IPS DF 6.9 (cell line): Measurements from ENCODE around the gene ZIC4.
A peak's percentile ranks its signal among the peaks of the same experiment; 100 is the strongest.

Experiments used
- DNase-seq: peaks from one replicate; pipeline ENCODE4 v3.0.0-alpha.2; 2013; ENCODE audit warnings: low read depth, low spot score
- H3K27ac ChIP-seq: one replicate; pipeline ENCODE4 v1.5.1; 2013; ENCODE audit warnings: low read length, control low read depth
- H3K27me3 ChIP-seq: 2 replicates; pipeline ENCODE4 v1.6.1; 2013; ENCODE audit warnings: mild to moderate bottlenecking, low read length; ENCODE audit not compliant: control insufficient read depth, insufficient read depth
- H3K36me3 ChIP-seq: 2 replicates; pipeline ENCODE4 v1.6.1; 2013; ENCODE audit warnings: low read length; ENCODE audit not compliant: control insufficient read depth, insufficient read depth
- H3K4me1 ChIP-seq: 2 replicates; pipeline ENCODE4 v1.6.1; 2013; ENCODE audit warnings: low read length; ENCODE audit not compliant: control insufficient read depth, insufficient read depth
- H3K4me3 ChIP-seq: 2 replicates; pipeline ENCODE4 v1.5.1; 2013; ENCODE audit warnings: mild to moderate bottlenecking, low read length
- H3K9me3 ChIP-seq: 2 replicates; pipeline ENCODE4 v1.6.1; 2013; ENCODE audit warnings: low read length, inconsistent platforms; ENCODE audit not compliant: control insufficient read depth, insufficient read depth
- WGBS: extraction: QIAGEN DNeasy Blood & Tissue Kit; methylation state at CpG from one replicate; pipeline ENCODE4 v1.1.7; 2013; ENCODE audit warnings: mixed read lengths, missing lambda C conversion rate; ENCODE audit not compliant: insufficient read length, insufficient coverage; 5-methylcytosine and 5-hydroxymethylcytosine counted together

ZIC4 gene

DNA sequence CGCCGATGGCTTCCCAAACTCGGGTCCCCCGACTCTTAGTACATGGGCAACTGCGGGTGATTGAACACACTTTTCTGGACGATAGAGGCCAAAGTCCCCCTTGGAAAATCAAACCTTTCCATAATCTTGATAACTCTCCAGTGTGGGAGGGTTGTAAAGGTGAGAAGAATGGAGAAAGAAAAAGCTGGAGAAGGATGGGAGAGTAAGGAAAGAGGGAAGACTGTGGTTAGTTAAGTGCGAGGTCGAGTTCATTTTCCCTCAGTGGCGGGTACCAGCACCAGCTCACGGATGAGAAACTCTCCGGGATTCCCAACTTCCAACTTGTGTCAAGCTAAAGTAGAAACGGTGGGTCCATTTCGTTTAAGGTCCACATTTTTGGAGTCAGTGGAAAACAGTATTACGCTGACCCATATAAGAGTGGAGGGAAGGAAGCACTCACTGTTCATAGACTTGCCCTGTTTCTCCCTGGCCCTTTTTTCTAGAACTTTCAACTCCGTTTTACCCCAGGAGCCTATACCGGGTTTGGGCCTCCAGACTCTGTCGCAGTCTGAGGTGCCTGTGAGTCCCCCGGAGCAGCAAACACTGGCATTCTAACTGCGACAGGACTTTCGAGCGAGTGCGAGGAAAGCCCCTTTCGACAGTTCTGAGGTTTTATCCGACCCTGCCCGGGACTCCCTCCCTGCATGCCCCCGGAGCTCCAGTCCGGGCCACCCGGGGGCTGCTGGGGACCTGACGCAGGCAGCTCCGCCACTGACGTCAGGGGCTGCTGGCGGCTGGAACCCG, 17.6 kb upstream of the ZIC4 start:
- Histone ChIP-seq H3K27me3 (peaks cover 55% of the 10 kb centered on the region), H3K4me3 (peak overlapping the region; percentile 2; the same call in 1 of the 2 replicates), H3K9me3 (no peaks in the 10 kb centered on the region), H3K36me3 (no peaks in the 10 kb centered on the region), H3K27ac (no peak overlapping the region), H3K4me1 (peaks cover 5% of the 10 kb centered on the region; the same call in 1 of the 2 replicates)
- no CpG with 5 or more reads among the region's 33 CpGs for WGBS
- DNase-seq = no peak

DNA sequence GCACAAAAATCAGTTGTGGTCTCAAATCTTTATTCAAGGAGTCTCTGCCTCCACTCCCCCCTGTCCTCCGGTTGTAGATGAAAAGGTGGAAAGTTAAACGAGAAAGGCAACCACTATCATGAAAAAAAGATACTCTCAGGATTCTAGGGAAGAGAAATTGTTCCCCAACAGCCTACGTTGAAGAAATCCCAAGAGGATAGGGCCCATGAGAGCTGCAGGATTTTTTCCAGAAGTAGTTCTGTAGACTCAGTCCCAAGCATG, 17.1 kb upstream of the ZIC4 start:
- no peak overlapping the region; the same call in 1 of the 2 replicates for H3K4me3 ChIP-seq
- no peak for DNase-seq
- peaks cover 5% of the 10 kb centered on the region; the same call in 1 of the 2 replicates for H3K4me1 ChIP-seq
- H3K27me3 ChIP-seq = peaks cover 60% of the 10 kb centered on the region
- H3K27ac ChIP-seq = no peak overlapping the region
- no CpG with 5 or more reads among the region's 3 CpGs for WGBS
- H3K36me3 ChIP-seq = no peaks in the 10 kb centered on the region
- H3K9me3 ChIP-seq = no peaks in the 10 kb centered on the region

DNA sequence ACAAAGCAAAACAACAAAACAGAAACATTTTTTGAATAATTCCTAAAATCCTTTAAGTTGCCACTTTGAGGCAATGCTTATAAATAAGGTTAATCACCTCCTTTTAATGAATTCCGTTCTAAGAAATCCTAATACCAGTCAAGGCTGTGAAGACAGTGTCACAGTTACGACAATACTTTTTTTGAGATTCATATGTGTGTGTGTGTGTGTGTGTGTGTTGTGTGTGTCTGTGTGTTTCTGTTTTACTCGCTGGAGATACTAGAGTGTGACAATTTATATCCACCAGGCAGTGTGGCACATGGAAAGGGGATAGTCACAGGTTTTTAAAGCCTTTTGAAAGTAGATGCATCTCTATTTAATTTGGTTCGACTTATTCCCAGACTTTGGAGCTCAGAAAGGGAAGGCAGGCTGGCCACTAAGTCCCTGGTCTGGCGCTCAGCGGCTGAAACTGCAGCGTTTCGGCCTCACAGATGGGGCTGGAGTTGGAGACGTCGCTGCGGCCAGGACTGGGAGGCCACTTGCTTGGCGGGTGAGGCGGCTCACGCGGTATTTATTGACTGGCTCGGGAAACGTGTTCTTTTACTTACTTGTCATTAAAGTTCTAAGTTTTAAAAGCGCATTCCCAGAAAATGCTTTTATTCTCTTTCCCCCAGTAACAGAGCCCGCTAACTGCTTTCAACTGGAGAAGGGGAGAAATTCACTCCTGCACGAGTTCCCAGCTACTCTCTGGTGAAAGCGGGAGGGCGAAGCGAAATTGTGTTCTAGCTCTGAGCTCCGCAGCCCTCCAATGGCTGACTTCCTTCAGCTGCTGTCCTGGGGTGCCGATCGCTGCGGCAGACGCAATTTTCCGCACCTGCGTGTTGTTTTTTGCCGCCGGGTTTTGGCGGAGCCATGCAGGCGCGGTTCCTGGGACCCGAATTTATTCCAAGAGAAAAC, 16.5 kb upstream of the ZIC4 start:
- Histone ChIP-seq H3K27ac (no peak overlapping the region), H3K36me3 (no peaks in the 10 kb centered on the region), H3K9me3 (no peaks in the 10 kb centered on the region), H3K4me1 (peaks cover 5% of the 10 kb centered on the region; the same call in 1 of the 2 replicates), H3K4me3 (no peak overlapping the region; the same call in 1 of the 2 replicates), H3K27me3 (peaks cover 66% of the 10 kb centered on the region)
- no CpG with 5 or more reads among the region's 36 CpGs for WGBS
- no peak for DNase-seq

DNA sequence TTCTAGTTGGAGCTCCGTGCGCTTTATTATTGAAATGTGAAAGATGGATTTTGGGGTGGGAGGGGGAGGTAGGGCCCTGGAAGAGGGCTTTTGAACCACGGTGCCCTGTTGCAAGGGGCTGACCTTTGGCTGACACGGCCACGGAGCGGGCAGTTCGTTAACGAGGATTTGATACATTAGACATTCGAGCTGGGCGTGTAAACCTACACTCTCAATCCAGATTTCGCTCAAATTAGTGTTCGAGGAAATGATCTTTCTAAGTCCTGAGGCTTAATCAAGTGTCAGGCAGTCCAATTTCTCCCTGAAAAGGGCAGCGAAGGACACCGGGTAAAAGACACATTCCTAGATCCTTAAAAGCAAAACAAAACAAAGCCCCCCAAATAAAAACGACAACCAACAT, 15.9 kb upstream of the ZIC4 start:
- peaks cover 5% of the 10 kb centered on the region; the same call in 1 of the 2 replicates for H3K4me1 ChIP-seq
- no peak overlapping the region for H3K4me3 ChIP-seq
- H3K9me3 ChIP-seq = no peaks in the 10 kb centered on the region
- H3K27me3 ChIP-seq = peaks cover 67% of the 10 kb centered on the region
- WGBS = no CpG with 5 or more reads among the region's 15 CpGs
- no peaks in the 10 kb centered on the region for H3K36me3 ChIP-seq
- no peak for DNase-seq
- H3K27ac ChIP-seq = no peak overlapping the region

DNA sequence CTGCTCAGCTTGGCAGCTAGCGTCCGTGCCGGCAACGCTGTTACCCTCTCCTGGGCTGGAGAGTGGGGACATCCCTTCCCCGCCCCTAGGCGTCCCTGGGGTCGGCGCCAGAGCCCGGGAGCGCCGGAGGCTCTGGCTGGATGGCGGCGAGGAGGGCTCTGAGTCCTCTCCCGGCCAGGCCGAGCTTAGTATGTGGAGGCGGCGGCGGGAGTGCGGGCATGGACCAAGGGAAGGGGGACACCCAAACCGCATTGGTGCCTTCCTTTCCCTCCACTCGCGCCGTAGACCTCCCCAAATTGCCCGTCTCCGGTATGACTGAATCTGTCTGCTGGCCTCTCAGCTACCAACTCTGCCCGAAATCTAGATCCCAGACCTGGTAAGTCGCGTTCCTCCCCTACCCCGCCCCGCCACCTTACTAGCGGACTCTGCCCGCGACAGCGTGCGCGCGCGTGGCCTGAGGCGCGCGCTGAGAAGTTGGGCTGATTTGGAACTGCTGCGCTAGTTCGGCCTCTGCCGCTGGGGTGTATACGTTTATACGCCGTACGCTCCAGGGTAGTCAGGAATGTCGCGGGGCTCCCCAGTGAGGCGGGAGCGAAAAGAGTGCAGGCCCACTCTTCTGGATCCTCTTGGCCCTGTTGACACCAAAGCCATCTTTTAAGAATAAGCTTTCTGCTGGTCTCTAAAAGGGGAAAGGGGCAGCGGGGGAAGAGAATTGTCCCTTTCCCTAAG, 15.0 kb upstream of the ZIC4 start:
- DNase-seq = no peak
- Histone ChIP-seq H3K4me3 (peak overlapping the region; percentile 16; the same call in 1 of the 2 replicates), H3K36me3 (no peaks in the 10 kb centered on the region), H3K9me3 (no peaks in the 10 kb centered on the region), H3K4me1 (peaks cover 5% of the 10 kb centered on the region; the same call in 1 of the 2 replicates), H3K27ac (no peak overlapping the region), H3K27me3 (peaks cover 69% of the 10 kb centered on the region)
- WGBS = no CpG with 5 or more reads among the region's 53 CpGs

DNA sequence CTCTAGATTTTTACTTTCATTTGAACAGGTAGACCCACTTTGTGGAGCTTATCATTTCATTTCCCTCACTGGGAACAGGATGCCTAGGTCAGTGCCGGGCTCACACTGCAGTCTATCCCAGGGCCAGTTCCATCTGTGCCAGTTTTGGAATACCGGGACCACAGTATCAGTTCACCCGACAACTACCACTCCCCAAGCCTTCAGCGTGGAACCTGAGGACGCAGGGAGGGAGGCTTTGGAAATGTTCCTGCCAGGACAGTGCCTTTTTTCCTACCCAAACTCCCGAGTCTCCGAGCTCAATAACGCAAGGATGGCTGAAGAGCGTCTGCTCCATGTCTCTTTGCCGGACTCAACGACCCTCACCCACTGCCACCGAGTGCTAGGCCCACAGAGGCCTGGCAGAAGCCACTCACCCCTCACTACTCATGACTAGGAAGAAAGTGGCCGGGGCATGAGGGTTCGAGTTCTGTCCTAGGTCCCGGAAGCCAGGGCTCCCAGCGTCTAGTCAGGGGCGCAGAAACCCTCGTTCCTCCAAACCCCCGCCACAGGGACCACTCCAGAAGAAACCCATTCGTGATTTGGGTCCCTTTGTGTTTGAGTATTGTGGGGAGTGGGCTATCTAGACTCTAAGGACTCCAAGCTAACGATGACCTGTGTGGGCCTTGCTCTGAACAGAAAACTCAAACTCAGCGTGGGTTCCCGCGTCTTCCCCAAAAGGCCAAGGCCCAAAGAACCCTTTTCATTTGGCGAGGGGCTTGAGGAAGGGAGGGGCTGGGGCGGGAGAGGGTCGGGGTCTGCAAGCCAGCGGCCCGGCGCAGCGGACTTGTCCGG, 14.2 kb upstream of the ZIC4 start:
- DNase-seq = no peak
- H3K27me3 ChIP-seq = peaks cover 69% of the 10 kb centered on the region
- H3K36me3 ChIP-seq = no peaks in the 10 kb centered on the region
- WGBS = no CpG with 5 or more reads among the region's 32 CpGs
- H3K27ac ChIP-seq = no peak overlapping the region
- H3K9me3 ChIP-seq = no peaks in the 10 kb centered on the region
- H3K4me1 ChIP-seq = peaks cover 5% of the 10 kb centered on the region; the same call in 1 of the 2 replicates
- peak overlapping the region; percentile 16; the same call in 1 of the 2 replicates for H3K4me3 ChIP-seq

DNA sequence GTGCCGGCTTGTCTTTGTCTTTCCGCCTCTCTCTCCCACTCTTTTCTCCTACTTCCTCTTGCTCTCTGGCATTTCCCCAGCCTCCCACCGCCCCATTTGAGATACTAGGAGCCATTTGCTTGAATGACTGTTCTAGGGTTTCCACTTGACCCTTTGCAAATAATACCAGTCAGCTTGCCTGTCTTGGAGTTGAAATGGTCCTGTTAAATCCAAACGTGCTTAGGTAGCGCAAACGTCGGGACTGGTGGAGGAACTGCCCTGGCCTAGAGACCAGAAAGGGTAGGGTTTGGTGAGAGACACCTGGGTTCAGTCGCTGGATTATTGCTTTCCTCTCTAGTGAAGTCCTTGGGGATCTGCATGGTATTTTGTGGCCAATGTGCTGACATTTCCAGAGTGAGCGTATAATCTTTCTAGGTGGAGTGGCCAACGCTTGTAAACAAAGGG, 13.5 kb upstream of the ZIC4 start:
- no CpG with 5 or more reads among the region's 10 CpGs for WGBS
- H3K4me3 ChIP-seq = no peak overlapping the region; the same call in 1 of the 2 replicates

DNA sequence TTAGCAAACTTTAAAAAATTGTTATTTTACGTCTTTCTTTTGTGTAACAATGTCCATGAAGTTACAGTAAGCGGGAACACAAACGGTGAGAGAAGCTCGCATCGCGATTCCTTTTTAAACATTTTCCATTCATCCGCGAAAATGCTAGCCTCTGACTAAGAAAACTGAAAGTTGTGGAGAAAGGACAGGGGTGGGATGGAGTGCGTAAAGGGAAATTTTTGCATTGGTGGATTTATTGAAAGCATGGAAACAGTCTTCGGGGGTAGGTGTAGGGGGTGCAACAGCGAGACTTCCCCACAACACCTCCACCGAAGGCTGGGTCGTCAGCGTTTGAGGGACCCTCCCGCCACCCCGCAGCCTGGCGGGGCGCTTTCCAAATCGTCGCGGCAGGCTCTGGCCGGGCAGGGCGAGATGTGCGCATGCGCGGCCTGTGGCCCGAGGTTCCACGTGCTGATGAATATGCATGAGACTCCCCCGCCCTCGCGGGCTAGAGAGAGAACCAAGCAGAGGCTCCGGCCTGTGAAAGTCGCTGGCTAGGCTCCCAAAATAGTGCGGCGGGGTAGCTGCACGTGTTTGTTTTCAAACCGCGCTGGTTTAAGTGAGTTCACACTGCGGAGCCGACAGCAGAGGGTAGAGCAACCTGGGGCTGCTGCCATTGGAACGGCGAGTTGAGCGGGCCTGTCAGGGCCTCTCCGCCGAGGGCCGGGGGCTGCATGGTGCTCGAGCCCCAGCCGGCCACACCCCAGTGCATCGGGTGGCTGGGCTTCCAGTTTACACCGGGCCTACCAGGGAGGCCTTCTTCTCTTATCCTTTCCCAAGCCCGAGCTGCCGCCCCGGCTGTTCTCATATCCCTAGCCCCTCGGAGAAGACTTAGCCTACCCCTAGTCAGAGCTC, 12.7 kb upstream of the ZIC4 start:
- Histone ChIP-seq H3K27me3 (peaks cover 70% of the 10 kb centered on the region), H3K4me3 (peak overlapping the region; percentile 33; the same call in 1 of the 2 replicates)
- no peak for DNase-seq

More for the DNA sequence above, 13.5 kb upstream of the ZIC4 start:
- peaks cover 69% of the 10 kb centered on the region for H3K27me3 ChIP-seq
- H3K36me3 ChIP-seq = no peaks in the 10 kb centered on the region
- no peak for DNase-seq
- H3K9me3 ChIP-seq = no peaks in the 10 kb centered on the region
- no peak overlapping the region for H3K27ac ChIP-seq
- peaks cover 6% of the 10 kb centered on the region; the same call in 1 of the 2 replicates for H3K4me1 ChIP-seq

DNA sequence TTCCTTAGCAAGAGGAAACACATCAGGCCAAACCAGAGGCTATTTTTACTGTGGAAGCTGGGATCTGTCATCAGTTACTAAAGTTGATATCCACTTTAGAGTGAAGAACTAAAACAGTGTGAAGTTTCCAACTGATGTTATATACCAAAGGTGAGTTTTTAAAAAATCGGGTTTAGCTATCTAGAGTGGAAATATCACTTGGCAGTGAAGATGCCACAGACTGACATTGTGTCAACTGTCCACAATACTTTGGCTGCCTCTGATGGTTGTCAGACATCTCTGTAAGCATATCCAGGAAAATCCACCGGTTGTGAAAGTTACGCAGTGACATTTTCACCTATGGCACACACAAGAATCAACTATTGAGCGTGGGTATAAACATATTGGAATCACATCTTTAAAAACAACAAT, 12.0 kb upstream of the ZIC4 start:
- H3K27me3 ChIP-seq = peaks cover 66% of the 10 kb centered on the region
- no peak overlapping the region for H3K4me3 ChIP-seq
- no peak overlapping the region for H3K27ac ChIP-seq
- DNase-seq = no peak
- no CpG with 5 or more reads among the region's 4 CpGs for WGBS
- H3K9me3 ChIP-seq = no peaks in the 10 kb centered on the region
- H3K36me3 ChIP-seq = no peaks in the 10 kb centered on the region
- peaks cover 6% of the 10 kb centered on the region; the same call in 1 of the 2 replicates for H3K4me1 ChIP-seq

More for the DNA sequence above, 12.7 kb upstream of the ZIC4 start:
- WGBS = no CpG with 5 or more reads among the region's 54 CpGs
- Histone ChIP-seq H3K4me1 (peaks cover 6% of the 10 kb centered on the region; the same call in 1 of the 2 replicates), H3K36me3 (no peaks in the 10 kb centered on the region), H3K9me3 (no peaks in the 10 kb centered on the region), H3K27ac (no peak overlapping the region)
